Endothelial cell of umbilical vein (primary cell): Measurements from ENCODE around the gene BSDC1. TPM values are rescaled to one million over a fixed set of nuclear protein-coding genes. Genes with fewer than 3 reads are reported as not detected.

Experiments used
- BruUV-seq: library from RNA; stranded (reverse); fragments of 400-500 nt; replicated peaks from 2 replicates; lab custom pipeline; 2021; lab: Mats Ljungman, UMichigan
- CTCF ChIA-PET: fragments of 300-600, 350-600 bp; sonication (Branson Sonifier 250); formaldehyde crosslinking; loops from one replicate; lab custom pipeline; 2021; ENCODE audit warnings: antibody characterized with exemption, inconsistent platforms; lab: Charles Lee
- POLR2A ChIA-PET: fragments of 300-600, 350-600 bp; sonication (Branson Sonifier 250); formaldehyde crosslinking; loops from one replicate; lab custom pipeline; 2021; ENCODE audit warnings: antibody characterized with exemption, inconsistent platforms; lab: Charles Lee
- DNase-seq: peaks from one replicate; pipeline ENCODE4 v3.0.0-alpha.2; 2011; ENCODE audit warnings: low read depth, low spot score
- FAIRE-seq: peaks from 2 replicates; lab custom pipeline; 2011; peaks lifted over from hg19 to GRCh38; lab: Jason Lieb, UNC
- H2AFZ ChIP-seq: 2 replicates; pipeline ENCODE4 v1.6.0; 2012; ENCODE audit warnings: low read depth, low read length, control low read depth, inconsistent platforms
- H3K27ac ChIP-seq: 2 replicates; pipeline ENCODE4 v1.5.1; 2011; ENCODE audit warnings: low read depth, mild to moderate bottlenecking, control low read depth, low read length, moderate library complexity; ENCODE audit not compliant: insufficient read depth
- H3K27me3 ChIP-seq, 2 experiments: 2 replicates each; pipeline versions ENCODE4 v1.6.0 to v1.6.1; 2011; ENCODE audit warnings: low read length in 2 of 2, mixed read lengths in 1 of 2; ENCODE audit not compliant: control insufficient read depth in 2 of 2, insufficient read depth in 2 of 2
- H3K36me3 ChIP-seq, 2 experiments: 2 replicates in 1 of 2; 3 replicates in 1 of 2; pipeline ENCODE4 v1.5.1; 2011; ENCODE audit warnings: low read length in 2 of 2, mild to moderate bottlenecking in 1 of 2, moderate library complexity in 1 of 2; ENCODE audit not compliant: control insufficient read depth in 2 of 2, insufficient read depth in 2 of 2; ENCODE audit errors: extremely low read depth in 1 of 2
- H3K4me1 ChIP-seq: 3 replicates; pipeline ENCODE4 v1.5.1; 2011; ENCODE audit warnings: mild to moderate bottlenecking, low read length; ENCODE audit not compliant: control insufficient read depth, insufficient read depth; ENCODE audit errors: extremely low read depth
- H3K4me2 ChIP-seq: 2 replicates; pipeline ENCODE4 v1.6.1; 2011; ENCODE audit warnings: low read length, control low read depth, mixed read lengths; ENCODE audit not compliant: insufficient read depth
- H3K4me3 ChIP-seq, 3 experiments: fragments of 200-600 bp in 1 of 3; sonication (generic), shearing (Covaris generic) in 1 of 3; replicated peaks in 1 of 3; 2 replicates each; pipeline ENCODE4 v1.5.1; 2011 to 2016; ENCODE audit warnings: control low read depth in 3 of 3, low read length in 3 of 3, mild to moderate bottlenecking in 2 of 3, inconsistent platforms in 1 of 3, low read depth in 1 of 3, moderate library complexity in 1 of 3; ENCODE audit not compliant: insufficient read depth in 1 of 3
- H3K79me2 ChIP-seq: 2 replicates; pipeline ENCODE4 v1.6.0; 2012; ENCODE audit warnings: low read length, inconsistent platforms; ENCODE audit not compliant: control insufficient read depth, insufficient read depth
- H3K9ac ChIP-seq: replicated peaks from 2 replicates; pipeline ENCODE3; 2011; ENCODE audit warnings: low read length, control low read depth; ENCODE audit not compliant: insufficient read depth; ENCODE audit errors: extremely low read depth
- H3K9me1 ChIP-seq: replicated peaks from 3 replicates; pipeline ENCODE4 v1.6.0; 2011; ENCODE audit warnings: mild to moderate bottlenecking, low read length; ENCODE audit not compliant: control insufficient read depth, insufficient read depth; ENCODE audit errors: extremely low read depth
- H3K9me3 ChIP-seq: replicated peaks from 2 replicates; pipeline ENCODE4 v1.5.1; 2012; ENCODE audit warnings: low read length, inconsistent platforms; ENCODE audit not compliant: control insufficient read depth, insufficient read depth
- H4K20me1 ChIP-seq: replicated peaks from 2 replicates; pipeline ENCODE3; 2011; ENCODE audit warnings: mild to moderate bottlenecking, low read length; ENCODE audit not compliant: control insufficient read depth, insufficient read depth; ENCODE audit errors: extremely low read depth
- EZH2 ChIP-seq: IDR thresholded peaks from 2 replicates; pipeline ENCODE4 v1.6.1; 2012; ENCODE audit warnings: borderline replicate concordance, low read depth, mild to moderate bottlenecking, moderate library complexity, low read length, inconsistent platforms; ENCODE audit not compliant: severe bottlenecking
- FOS ChIP-seq: IDR thresholded peaks from 2 replicates; pipeline ENCODE4 v1.6.1; 2011; ENCODE audit warnings: mild to moderate bottlenecking, low read length, moderate library complexity, borderline replicate concordance; ENCODE audit not compliant: insufficient read depth
- GATA2 ChIP-seq: IDR thresholded peaks from 2 replicates; pipeline ENCODE4 v1.7.0; 2011; ENCODE audit warnings: low read depth, mild to moderate bottlenecking, moderate library complexity, mixed read lengths, low read length; ENCODE audit not compliant: insufficient read length, insufficient read depth
- JUN ChIP-seq: IDR thresholded peaks from 2 replicates; pipeline ENCODE4 v1.6.1; 2011; ENCODE audit warnings: borderline replicate concordance, low read depth; ENCODE audit not compliant: insufficient read length, insufficient read depth
- MYC ChIP-seq: IDR thresholded peaks from one replicate; pipeline ENCODE4 v1.6.1; 2011; ENCODE audit warnings: mild to moderate bottlenecking, low read depth, low read length
- POLR2A ChIP-seq: IDR thresholded peaks from 2 replicates; pipeline ENCODE4 v1.6.1; 2012; ENCODE audit warnings: low read depth, mild to moderate bottlenecking, control low read depth, low read length
- POLR2AphosphoS5 ChIP-seq: IDR thresholded peaks from 2 replicates; pipeline ENCODE4 v1.6.1; 2012; ENCODE audit warnings: low read depth, mild to moderate bottlenecking, control low read depth, low read length, moderate library complexity; ENCODE audit not compliant: insufficient read depth
- dilution Hi-C: fragments of 300-500 bp; cut with MboI; formaldehyde crosslinking; loops from one replicate; pipeline ENCODE4 v1.15.0; 2019; ENCODE audit warnings: low sequenced_read_pairs; ENCODE audit not compliant: extremely low pct_ligation_motif_present
- intact Hi-C: fragments of 100-400 bp; cut with micrococcal nuclease; formaldehyde crosslinking; loops from one replicate; pipeline ENCODE4 v1.10.0; 2022
- polyA plus RNA-seq, 4 experiments: library from polyadenylated mRNA; depleted of rRNA in 3 of 4; stranded (reverse) in 3 of 4; unstranded in 1 of 4; fragments of >200 nt; gene quantifications; 2 replicates each; pipeline versions ENCODE4 v1.2.1 to v1.2.3, GENCODE V29; 2011 to 2012; ENCODE audit warnings: missing spikeins in 1 of 4
- total RNA-seq: library from RNA; stranded (reverse); gene quantifications from 2 replicates; pipeline ENCODE4 v1.2.3, GENCODE V29; 2021
- TF ChIP-seq, protein P1 (sequence below), 2 donors: IDR thresholded peaks; 1 replicate in 1 of 2; 2 replicates in 1 of 2; pipeline ENCODE4 v1.5.1; 2011; ENCODE audit warnings: low read length in 2 of 2, mild to moderate bottlenecking in 2 of 2, moderate library complexity in 2 of 2, control low read depth in 1 of 2, inconsistent platforms in 1 of 2, low read depth in 1 of 2; ENCODE audit not compliant: insufficient read depth in 1 of 2; ENCODE audit errors: extremely low read depth in 1 of 2
- TF ChIP-seq, protein P2 (sequence below): IDR thresholded peaks from 2 replicates; pipeline ENCODE4 v1.6.1; 2011; ENCODE audit not compliant: insufficient read depth, insufficient read length

The BSDC1 gene
- total and polyA plus RNA-seq, 2 donors (not counting 3 experiments of a cell fraction or from before 2014, with no cell fraction given) = 44.3 to 64.6 TPM

DNA sequence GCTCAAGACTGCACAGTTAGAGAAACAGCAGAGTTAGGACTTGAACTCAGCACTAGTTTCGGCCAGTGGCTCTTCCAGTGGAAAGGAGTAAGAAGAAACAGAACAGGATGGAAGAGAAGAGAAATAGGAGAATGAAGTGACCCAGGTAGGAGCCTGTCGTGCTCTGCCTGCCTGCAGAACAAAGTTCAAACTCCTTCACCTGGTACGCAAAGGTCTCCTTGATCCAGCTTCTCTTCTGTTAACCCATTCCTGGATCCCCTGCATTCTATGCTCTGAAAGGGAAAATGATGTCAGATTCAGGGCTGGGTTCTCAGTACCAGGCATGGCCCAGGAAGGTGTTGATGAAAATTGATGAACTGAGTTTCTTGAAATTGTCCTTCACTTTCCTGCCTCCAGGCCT is 35.8 kb downstream of the BSDC1 start:
- FAIRE-seq (no peak), DNase-seq (no peak)
- no peaks in the 10 kb centered on the region for H3K79me2 ChIP-seq
- no peak overlapping the region for H3K9ac ChIP-seq
- no peak overlapping the region for H3K4me2 ChIP-seq
- no peaks in the 10 kb centered on the region for H3K9me1 ChIP-seq
- no peaks in the 10 kb centered on the region for H3K9me3 ChIP-seq
- dilution Hi-C loops (no loop called here), intact Hi-C loops (no loop called here)
- no peak overlapping the region for H3K27ac ChIP-seq
- H3K36me3 ChIP-seq = peaks cover 0 to 1% of the 10 kb centered on the region in 2 experiments
- peaks cover 9% of the 10 kb centered on the region for H3K4me1 ChIP-seq
- TF ChIP-seq POLR2A (no peak), EZH2 (no peak), GATA2 (no peak), MYC (no peak), JUN (no peak), FOS (no peak), POLR2AphosphoS5 (no peak)
- TF ChIP-seq, protein P1, sequence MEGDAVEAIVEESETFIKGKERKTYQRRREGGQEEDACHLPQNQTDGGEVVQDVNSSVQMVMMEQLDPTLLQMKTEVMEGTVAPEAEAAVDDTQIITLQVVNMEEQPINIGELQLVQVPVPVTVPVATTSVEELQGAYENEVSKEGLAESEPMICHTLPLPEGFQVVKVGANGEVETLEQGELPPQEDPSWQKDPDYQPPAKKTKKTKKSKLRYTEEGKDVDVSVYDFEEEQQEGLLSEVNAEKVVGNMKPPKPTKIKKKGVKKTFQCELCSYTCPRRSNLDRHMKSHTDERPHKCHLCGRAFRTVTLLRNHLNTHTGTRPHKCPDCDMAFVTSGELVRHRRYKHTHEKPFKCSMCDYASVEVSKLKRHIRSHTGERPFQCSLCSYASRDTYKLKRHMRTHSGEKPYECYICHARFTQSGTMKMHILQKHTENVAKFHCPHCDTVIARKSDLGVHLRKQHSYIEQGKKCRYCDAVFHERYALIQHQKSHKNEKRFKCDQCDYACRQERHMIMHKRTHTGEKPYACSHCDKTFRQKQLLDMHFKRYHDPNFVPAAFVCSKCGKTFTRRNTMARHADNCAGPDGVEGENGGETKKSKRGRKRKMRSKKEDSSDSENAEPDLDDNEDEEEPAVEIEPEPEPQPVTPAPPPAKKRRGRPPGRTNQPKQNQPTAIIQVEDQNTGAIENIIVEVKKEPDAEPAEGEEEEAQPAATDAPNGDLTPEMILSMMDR (IDR thresholded peaks at IDR 0.05; ENCODE audit: extremely low read depth in 1 of 2, insufficient read depth in 1 of 2, low read depth in 1 of 2, low read length in 2 of 2) = no peak
- TF ChIP-seq, protein P2, sequence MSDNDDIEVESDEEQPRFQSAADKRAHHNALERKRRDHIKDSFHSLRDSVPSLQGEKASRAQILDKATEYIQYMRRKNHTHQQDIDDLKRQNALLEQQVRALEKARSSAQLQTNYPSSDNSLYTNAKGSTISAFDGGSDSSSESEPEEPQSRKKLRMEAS = no peak
- H3K4me3 ChIP-seq = no peak overlapping the region
- ChIA-PET POLR2A (interaction anchor here (1.4 kb wide), 1 partner anchor 22 kb away, joined by 3 read pairs; the partner anchor contains the start of gene MARCKSL1), CTCF (no interaction called here)
- no peaks in the 10 kb centered on the region for H4K20me1 ChIP-seq
- H2AFZ ChIP-seq = no peak overlapping the region
- no TSS peak for BruUV-seq
- no peaks in the 10 kb centered on the region for H3K27me3 ChIP-seq
